Esophagus squamous epithelium (tissue), 5 donors: ENCODE measurements around the gene TP53. TPM values are rescaled to one million over a fixed set of nuclear protein-coding genes. Genes with fewer than 3 reads are reported as not detected.

Experiments used
- DNase-seq: peaks from one replicate; lab custom pipeline; 2025; lab: John Stamatoyannopoulos, UW
- H3K27ac ChIP-seq, 4 donors: fragments of 200-600 bp; sonication (generic); one replicate each; pipeline ENCODE4 v1.5.1; 2016 to 2019; ENCODE audit warnings: mild to moderate bottlenecking in 1 of 4
- H3K27me3 ChIP-seq, 4 donors: fragments of 200-600 bp; sonication (generic); 1 replicate in 3 of 4; 2 replicates in 1 of 4; pipeline versions ENCODE4 v1.5.1 to v1.6.0; 2017 to 2021; ENCODE audit warnings: antibody characterized with exemption in 1 of 4
- H3K36me3 ChIP-seq, 3 donors: fragments of 200-600 bp; sonication (generic); one replicate each; pipeline ENCODE4 v1.5.1; 2016 to 2019
- H3K4me1 ChIP-seq, 3 donors: fragments of 200-600 bp; sonication (generic); one replicate each; pipeline ENCODE4 v1.5.1; 2017 to 2019
- H3K4me3 ChIP-seq, 4 donors: fragments of 200-600 bp; sonication (generic); 1 replicate in 3 of 4; 2 replicates in 1 of 4; pipeline ENCODE4 v1.5.1; 2016 to 2019; ENCODE audit warnings: mild to moderate bottlenecking in 2 of 4, moderate library complexity in 1 of 4
- H3K9me3 ChIP-seq, 3 donors: fragments of 200-600 bp; sonication (generic); one replicate each; pipeline ENCODE4 v1.5.1; 2016 to 2019
- POLR2A ChIP-seq, 4 donors: fragments of 450-650 bp; IDR thresholded peaks; one replicate each; pipeline ENCODE4 v1.6.1; 2017; ENCODE audit warnings: antibody characterized with exemption in 4 of 4, mild to moderate bottlenecking in 4 of 4, moderate library complexity in 3 of 4
- WGBS, 2 donors: methylation state at CpG; one replicate each; pipeline ENCODE4 v1.1.5; 2018; 5-methylcytosine and 5-hydroxymethylcytosine counted together
- intact Hi-C: fragments of 100-400 bp; cut with DNase I; formaldehyde crosslinking; loops from one replicate; pipeline ENCODE4 v1.15.0; 2022
- total RNA-seq, 4 donors: library from RNA; depleted of rRNA; stranded (reverse); fragments of >200 nt; gene quantifications; one replicate each; pipeline ENCODE4 v1.1.0, GENCODE V29; 2016
- TF ChIP-seq, protein P1 (sequence below), 6 experiments: fragments of 450-650 bp in 4 of 6; fragments of 200-600 bp in 2 of 6; sonication (generic) in 2 of 6; IDR thresholded peaks; one replicate each; pipeline ENCODE4 v1.5.1; 2016 to 2019; ENCODE audit warnings: antibody characterized with exemption in 6 of 6, mild to moderate bottlenecking in 4 of 6, moderate library complexity in 4 of 6
- donor health status: DM: yes; HTN: yes; CAD: no.

The TP53 gene
- total RNA-seq, 4 donors from 2014 or later, result 26.6 to 35.1 (median 33.9) TPM

DNA sequence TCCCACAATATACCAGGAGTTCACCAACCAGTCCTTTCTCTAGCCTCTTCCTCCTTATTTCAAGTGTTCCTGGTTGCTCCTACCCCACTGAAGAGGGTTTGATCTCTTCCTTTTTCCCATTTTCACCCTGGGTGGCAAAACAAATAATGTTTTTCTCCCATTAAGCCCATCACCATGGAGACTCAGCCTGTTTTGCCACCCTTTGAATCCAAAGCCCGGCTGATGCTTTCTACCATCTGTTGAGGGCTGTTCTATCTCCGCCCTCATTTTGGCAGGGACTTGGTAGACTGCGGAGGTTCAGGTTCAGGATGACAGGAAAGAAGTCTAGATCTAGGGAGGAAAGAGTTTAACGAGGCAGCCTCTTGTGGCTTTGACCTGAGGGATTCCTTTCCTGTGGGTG lies 32.8 kb upstream of the TP53 start:
- intact Hi-C loops, result no loop called here
- DNase-seq, result no peak
- H3K27ac ChIP-seq, result no peak overlapping the region
- TF ChIP-seq POLR2A (IDR thresholded peaks at IDR 0.05), result no peak
- TF ChIP-seq, protein P1, sequence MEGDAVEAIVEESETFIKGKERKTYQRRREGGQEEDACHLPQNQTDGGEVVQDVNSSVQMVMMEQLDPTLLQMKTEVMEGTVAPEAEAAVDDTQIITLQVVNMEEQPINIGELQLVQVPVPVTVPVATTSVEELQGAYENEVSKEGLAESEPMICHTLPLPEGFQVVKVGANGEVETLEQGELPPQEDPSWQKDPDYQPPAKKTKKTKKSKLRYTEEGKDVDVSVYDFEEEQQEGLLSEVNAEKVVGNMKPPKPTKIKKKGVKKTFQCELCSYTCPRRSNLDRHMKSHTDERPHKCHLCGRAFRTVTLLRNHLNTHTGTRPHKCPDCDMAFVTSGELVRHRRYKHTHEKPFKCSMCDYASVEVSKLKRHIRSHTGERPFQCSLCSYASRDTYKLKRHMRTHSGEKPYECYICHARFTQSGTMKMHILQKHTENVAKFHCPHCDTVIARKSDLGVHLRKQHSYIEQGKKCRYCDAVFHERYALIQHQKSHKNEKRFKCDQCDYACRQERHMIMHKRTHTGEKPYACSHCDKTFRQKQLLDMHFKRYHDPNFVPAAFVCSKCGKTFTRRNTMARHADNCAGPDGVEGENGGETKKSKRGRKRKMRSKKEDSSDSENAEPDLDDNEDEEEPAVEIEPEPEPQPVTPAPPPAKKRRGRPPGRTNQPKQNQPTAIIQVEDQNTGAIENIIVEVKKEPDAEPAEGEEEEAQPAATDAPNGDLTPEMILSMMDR (IDR thresholded peaks at IDR 0.05), result no peak
- H3K4me1 ChIP-seq, result peaks cover 9 to 24% (median 15%) of the 10 kb centered on the region in 3 donors
- no peaks in the 10 kb centered on the region for H3K36me3 ChIP-seq
- H3K4me3 ChIP-seq, result no peak overlapping the region
- H3K27me3 ChIP-seq, result peaks cover 0 to 79% (median 0%) of the 10 kb centered on the region in 4 donors
- 21 to 30% methylated on average over 3 to 4 of the region's 4 CpGs for WGBS, 2 donors
- H3K9me3 ChIP-seq, result no peaks in the 10 kb centered on the region

DNA sequence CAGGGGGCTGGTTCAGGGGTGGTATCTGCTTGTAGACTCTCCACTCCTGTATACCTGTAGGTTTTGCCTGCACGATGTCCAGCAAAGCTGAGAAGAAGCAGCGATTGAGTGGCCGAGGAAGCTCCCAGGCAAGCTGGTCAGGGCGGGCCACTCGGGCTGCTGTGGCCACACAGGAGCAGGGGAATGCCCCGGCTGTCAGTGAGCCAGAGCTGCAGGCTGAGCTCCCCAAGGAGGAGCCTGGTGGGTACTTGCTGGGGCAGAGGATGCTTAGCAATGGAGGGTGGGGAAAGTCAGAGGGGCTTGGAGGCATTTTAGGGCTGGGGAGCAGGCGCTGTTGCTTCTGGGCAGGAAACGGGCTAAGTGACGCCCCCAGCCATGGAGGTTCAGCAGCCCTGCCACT lies 32.4 kb upstream of the TP53 start:
- H3K27me3 ChIP-seq, result peaks cover 0 to 79% (median 0%) of the 10 kb centered on the region in 4 donors
- intact Hi-C loops, result no loop called here
- H3K27ac ChIP-seq, result no peak overlapping the region
- no peak for DNase-seq
- H3K4me3 ChIP-seq, result no peak overlapping the region
- peaks cover 9 to 24% (median 15%) of the 10 kb centered on the region in 3 donors for H3K4me1 ChIP-seq
- H3K36me3 ChIP-seq, result no peaks in the 10 kb centered on the region
- WGBS, 2 donors, result 69 to 88% methylated on average over 1 to 6 of the region's 9 CpGs
- TF ChIP-seq POLR2A (IDR thresholded peaks at IDR 0.05), result no peak
- TF ChIP-seq, protein P1 (IDR thresholded peaks at IDR 0.05), result no peak
- H3K9me3 ChIP-seq, result no peaks in the 10 kb centered on the region

DNA sequence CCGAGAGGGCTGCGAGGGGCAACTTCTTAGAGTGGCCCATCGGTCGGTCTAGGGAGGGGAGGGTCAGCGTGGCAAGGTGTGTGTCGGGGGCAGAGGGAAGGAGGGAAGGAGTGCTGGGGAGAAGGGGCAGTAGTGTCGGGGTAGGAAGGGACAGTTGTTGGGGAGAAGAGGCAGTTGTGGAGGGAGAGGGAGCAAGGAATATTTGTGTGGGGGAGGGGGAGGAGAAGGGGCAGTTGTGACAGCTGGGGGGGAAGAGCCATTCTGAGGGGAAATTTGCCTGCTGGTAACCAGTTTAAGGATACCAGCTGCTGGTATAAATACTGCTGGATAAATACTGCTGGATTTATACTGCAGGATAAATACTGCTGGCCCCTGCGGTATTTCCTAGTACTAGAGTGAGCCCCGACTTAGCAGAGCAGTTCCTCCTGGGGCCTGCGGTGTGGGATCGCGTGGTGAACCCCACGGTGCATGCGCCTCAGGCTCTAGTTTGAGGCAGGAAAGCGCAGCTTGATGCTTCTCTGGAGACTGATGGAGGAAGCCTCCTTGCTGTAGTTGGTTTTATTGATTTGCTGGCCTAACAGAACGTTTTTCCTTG lies 30.6 kb upstream of the TP53 start:
- Histone ChIP-seq H3K27ac (peak overlapping the region; percentile 25 to 66 (median 48)), H3K9me3 (no peaks in the 10 kb centered on the region), H3K36me3 (no peaks in the 10 kb centered on the region), H3K4me3 (peak overlapping the region; percentile 43 to 66 (median 56)), H3K27me3 (peaks cover 0 to 83% (median 0%) of the 10 kb centered on the region in 4 donors), H3K4me1 (peaks cover 9 to 24% (median 15%) of the 10 kb centered on the region in 3 donors)
- TF ChIP-seq, protein P1 (IDR thresholded peaks at IDR 0.05), result no peak
- no peak for TF ChIP-seq POLR2A (IDR thresholded peaks at IDR 0.05)
- DNase-seq, result no peak
- intact Hi-C loops, result no loop called here
- WGBS, 2 donors, result 3 to 6% methylated on average over 11 of the region's 16 CpGs

DNA sequence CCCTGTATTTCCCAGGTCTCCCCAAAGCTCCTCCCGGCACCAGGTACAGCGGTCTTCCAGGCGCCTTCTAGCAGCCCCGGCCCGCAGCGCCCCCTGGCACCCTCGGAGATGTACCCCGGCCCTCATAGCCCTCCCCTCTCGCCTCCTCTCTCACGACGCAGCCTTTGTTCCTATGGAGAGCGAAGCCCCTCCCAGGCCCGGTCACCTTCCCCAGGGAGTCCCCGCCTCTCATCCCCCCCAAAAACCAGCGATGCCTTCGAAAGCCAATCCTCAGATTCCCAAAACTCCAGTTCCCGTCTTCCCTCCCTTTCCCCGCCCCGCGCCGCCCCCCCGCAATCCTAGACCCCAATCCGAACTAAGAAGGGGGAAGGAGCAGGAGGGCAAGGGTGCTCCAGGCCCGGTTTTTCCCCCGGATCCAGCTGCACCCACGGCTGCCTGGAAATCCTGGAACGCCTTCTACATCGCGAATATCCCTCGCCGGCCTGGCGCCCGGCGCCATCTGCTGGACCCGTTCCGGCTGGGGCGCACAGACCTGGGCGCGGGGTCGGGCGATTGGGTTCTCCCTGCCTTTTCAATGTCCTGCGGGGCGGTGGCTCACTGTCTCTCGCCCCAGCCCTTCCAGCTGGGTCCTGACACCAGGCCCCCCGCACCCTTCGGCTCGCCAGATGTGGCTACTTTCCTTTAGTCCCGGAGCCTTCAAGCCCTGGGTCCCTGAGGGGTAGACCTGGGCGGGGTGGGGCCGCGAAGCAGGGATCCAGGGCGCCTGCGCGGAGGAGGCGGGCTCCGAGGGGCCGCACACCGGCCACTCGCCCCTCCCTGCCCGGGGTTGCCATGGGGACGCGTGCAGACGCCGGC lies 29.8 kb upstream of the TP53 start, which contains the start of gene DNAH2:
TSS of gene DNAH2 (plus strand) at position 844 of the 855 bp plus-strand sequence. CDS start 1,991 bp downstream, outside the sequence.
- WGBS, 2 donors, result 0 to 1% methylated on average over 2 to 32 of the region's 64 CpGs
- intact Hi-C loops, result no loop called here
- no peak for DNase-seq

More for the DNA sequence above, 29.8 kb upstream of the TP53 start, which contains the start of gene DNAH2:
- Histone ChIP-seq H3K9me3 (no peaks in the 10 kb centered on the region), H3K36me3 (no peaks in the 10 kb centered on the region), H3K4me3 (peak within 1 kb of the TSS; percentile 43 to 66 (median 56)), H3K4me1 (peaks cover 9 to 24% (median 15%) of the 10 kb centered on the region in 3 donors), H3K27me3 (peaks cover 0 to 85% (median 2%) of the 10 kb centered on the region in 4 donors), H3K27ac (peak within 1 kb of the TSS; percentile 25 to 66 (median 48))
- TF ChIP-seq, protein P1 (IDR thresholded peaks at IDR 0.05), result peak; percentile 29 to 45 (median 42)
- TF ChIP-seq POLR2A (IDR thresholded peaks at IDR 0.05), result no peak
